Measurements from ENCODE around the gene IFI27. TPM values are rescaled to one million over a fixed set of nuclear protein-coding genes. Genes with fewer than 3 reads are reported as not detected.

The IFI27 gene
- polyA plus RNA-seq, 2 of the 4 experiments (the other 2 are of a cell fraction): 0.76 to 2.2 TPM

DNA sequence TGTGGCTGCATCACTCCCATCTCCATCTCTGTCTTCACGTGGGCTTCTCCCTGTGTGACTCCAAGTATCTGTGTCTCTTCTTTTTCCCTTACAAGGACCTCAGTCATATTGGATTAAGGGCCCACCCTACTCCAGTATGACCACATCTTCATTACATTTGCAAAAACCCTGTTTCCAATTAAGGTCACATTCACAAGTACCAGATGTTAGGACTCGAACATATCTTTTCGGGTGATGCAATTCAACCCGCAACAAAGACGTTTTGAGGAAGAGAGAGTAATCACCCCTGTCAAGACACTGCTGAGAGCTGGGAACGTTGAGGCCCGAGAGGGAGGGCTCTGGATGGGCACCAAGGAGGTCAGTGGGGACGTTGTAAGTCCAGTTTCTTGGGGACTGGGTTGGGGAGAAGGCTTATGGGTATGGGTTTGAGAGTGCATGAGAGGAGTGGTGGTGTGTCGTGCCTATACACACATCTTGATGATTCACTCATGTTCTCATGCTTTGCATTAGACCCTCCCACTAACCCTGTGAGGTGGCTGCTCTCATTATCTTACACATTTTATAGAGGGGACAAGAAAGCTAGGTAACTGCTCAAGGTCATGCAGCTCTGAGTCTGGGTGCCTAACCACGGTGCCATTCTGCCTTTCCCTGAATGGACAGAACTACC is 12.1 kb upstream of the IFI27 start:
- DNase-seq (ENCODE audit: low read depth in 1 of 2, low spot score in 1 of 2) (no peak), FAIRE-seq (no peak), ATAC-seq (no peak)
- no peak overlapping the region for H3K4me2 ChIP-seq
- ChIA-PET CTCF (no interaction called here), POLR2A (no interaction called here)
- no peak overlapping the region for H3K4me3 ChIP-seq
- no peak overlapping the region for H3K27ac ChIP-seq
- no peaks in the 10 kb centered on the region; the same call in 2 of the 3 replicates for H3K4me1 ChIP-seq
- no peaks in the 10 kb centered on the region for H3K9me3 ChIP-seq
- TF ChIP-seq SMC3 (IDR thresholded peaks at IDR 0.05) (no peak), RFX5 (IDR thresholded peaks at IDR 0.05) (no peak), MAZ (IDR thresholded peaks at IDR 0.05; ENCODE audit: borderline replicate concordance, low read depth, low read length) (no peak), NR3C1 (IDR thresholded peaks at IDR 0.05) (no peak), NPAS2 (CRISPR knock-in tag; IDR thresholded peaks at IDR 0.05; ENCODE audit: borderline replicate concordance) (no peak), JUNB (IDR thresholded peaks at IDR 0.05) (no peak), HEYL (CRISPR knock-in tag; IDR thresholded peaks at IDR 0.05) (no peak), KDM5A (IDR thresholded peaks at IDR 0.05) (no peak), ZNF302 (CRISPR knock-in tag; IDR thresholded peaks at IDR 0.05) (no peak), TP53 (CRISPR knock-in tag; IDR thresholded peaks at IDR 0.05) (no peak), RARB (CRISPR knock-in tag; IDR thresholded peaks at IDR 0.05) (no peak)
- TF ChIP-seq, protein P1, sequence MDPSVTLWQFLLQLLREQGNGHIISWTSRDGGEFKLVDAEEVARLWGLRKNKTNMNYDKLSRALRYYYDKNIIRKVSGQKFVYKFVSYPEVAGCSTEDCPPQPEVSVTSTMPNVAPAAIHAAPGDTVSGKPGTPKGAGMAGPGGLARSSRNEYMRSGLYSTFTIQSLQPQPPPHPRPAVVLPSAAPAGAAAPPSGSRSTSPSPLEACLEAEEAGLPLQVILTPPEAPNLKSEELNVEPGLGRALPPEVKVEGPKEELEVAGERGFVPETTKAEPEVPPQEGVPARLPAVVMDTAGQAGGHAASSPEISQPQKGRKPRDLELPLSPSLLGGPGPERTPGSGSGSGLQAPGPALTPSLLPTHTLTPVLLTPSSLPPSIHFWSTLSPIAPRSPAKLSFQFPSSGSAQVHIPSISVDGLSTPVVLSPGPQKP (IDR thresholded peaks at IDR 0.05; ENCODE audit: low read depth, low read length): no peak
- TF ChIP-seq, protein P2, sequence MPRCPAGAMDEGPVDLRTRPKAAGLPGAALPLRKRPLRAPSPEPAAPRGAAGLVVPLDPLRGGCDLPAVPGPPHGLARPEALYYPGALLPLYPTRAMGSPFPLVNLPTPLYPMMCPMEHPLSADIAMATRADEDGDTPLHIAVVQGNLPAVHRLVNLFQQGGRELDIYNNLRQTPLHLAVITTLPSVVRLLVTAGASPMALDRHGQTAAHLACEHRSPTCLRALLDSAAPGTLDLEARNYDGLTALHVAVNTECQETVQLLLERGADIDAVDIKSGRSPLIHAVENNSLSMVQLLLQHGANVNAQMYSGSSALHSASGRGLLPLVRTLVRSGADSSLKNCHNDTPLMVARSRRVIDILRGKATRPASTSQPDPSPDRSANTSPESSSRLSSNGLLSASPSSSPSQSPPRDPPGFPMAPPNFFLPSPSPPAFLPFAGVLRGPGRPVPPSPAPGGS (IDR thresholded peaks at IDR 0.05): no peak
- 73% methylated on average over 10 of the region's 10 CpGs for WGBS (ENCODE audit: missing lambda C conversion rate)

DNA sequence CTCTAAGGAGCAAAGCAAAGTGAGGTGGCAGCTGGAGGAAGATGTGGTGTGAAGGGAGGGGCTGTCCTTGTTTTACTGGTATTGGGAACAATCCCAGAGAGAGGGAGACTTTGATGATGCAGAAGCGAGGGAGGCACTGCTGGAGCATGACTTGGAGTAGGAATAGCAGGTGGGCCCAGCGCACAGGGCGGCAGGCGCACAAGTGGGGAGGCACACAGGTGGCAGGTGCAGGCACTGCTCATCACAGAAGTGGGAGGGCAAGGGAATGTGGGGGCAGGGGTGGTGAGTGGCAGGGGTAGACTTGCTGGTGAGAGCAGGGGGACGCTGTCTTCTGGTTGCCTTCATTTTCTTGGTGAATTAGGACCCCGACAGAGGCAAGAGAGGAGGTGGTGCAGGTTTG is 11.5 kb upstream of the IFI27 start:
- TF ChIP-seq, protein P2 (IDR thresholded peaks at IDR 0.05): no peak
- H3K4me2 ChIP-seq: no peak overlapping the region
- ATAC-seq: no peak
- ChIA-PET POLR2A (interaction anchor here (2.1 kb wide), 1 partner anchor 18 kb away, joined by 6 read pairs; the partner anchor contains the start of genes DDX24 and IFI27L1), CTCF (interaction anchor here (0.6 kb wide), 1 partner anchor 34 kb away, joined by 3 read pairs; no protein-coding TSS in a partner anchor)
- DNase-seq (ENCODE audit: low read depth in 1 of 2, low spot score in 1 of 2): no peak
- no peak for FAIRE-seq
- no peaks in the 10 kb centered on the region; the same call in 2 of the 3 replicates for H3K4me1 ChIP-seq
- WGBS (ENCODE audit: missing lambda C conversion rate): 92% methylated on average over 6 of the region's 6 CpGs
- no peaks in the 10 kb centered on the region for H3K9me3 ChIP-seq
- no peak overlapping the region for H3K4me3 ChIP-seq
- no peak overlapping the region for H3K27ac ChIP-seq

DNA sequence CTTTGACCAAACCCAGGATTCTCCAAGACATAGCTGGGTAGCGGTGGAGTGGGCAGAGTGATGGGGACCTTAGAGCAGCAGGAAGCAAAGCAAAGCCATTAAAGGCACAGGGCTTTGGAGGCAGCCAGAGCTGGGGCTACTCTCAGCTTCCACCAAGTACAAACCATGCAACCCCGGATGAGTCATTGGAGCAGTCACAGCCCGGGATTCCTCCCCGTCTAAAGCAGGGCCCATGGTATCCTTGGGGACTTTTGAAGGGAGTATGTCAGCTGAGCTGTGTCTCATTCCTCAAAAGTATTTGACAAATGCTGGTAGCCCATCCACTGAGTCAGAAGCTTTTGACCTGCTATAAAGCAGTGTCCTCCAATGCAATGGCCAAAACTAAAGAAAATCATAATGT is 9.7 kb upstream of the IFI27 start:
- Histone ChIP-seq H3K4me1 (no peaks in the 10 kb centered on the region; the same call in 2 of the 3 replicates), H3K4me2 (no peak overlapping the region), H3K27ac (no peak overlapping the region), H3K9me3 (no peaks in the 10 kb centered on the region), H3K4me3 (no peak overlapping the region)
- FAIRE-seq (no peak), ATAC-seq (peak; percentile 67 to 75; a peak in 5 of 6 replicates), DNase-seq (ENCODE audit: low read depth in 1 of 2, low spot score in 1 of 2) (peak; percentile 12 to 15)
- ChIA-PET CTCF (interaction anchor here (1.0 to 1.2 kb wide), 4 partner anchors 35 to 162 kb away, joined by 3 read pairs; no protein-coding TSS in a partner anchor), POLR2A (interaction anchor here (2.1 kb wide), 1 partner anchor 20 kb away, joined by 6 read pairs; the partner anchor contains the start of genes DDX24 and IFI27L1)
- WGBS (ENCODE audit: missing lambda C conversion rate): 46% methylated on average over 4 of the region's 4 CpGs
- TF ChIP-seq ESRRA (IDR thresholded peaks at IDR 0.05; ENCODE audit: borderline replicate concordance, low read length): no peak
- no peak for TF ChIP-seq HOXB13 (CRISPR knock-in tag; IDR thresholded peaks at IDR 0.05; ENCODE audit: low read depth)
- no peak for TF ChIP-seq RFX5 (IDR thresholded peaks at IDR 0.05)
- no peak for TF ChIP-seq POLR2A (IDR thresholded peaks at IDR 0.05; ENCODE audit: low read length)
- no peak for TF ChIP-seq SREBF2 (IDR thresholded peaks at IDR 0.05)
- no peak for TF ChIP-seq NR3C1 (IDR thresholded peaks at IDR 0.05)
- no peak for TF ChIP-seq KDM5A (IDR thresholded peaks at IDR 0.05)
- TF ChIP-seq GATA3 (IDR thresholded peaks at IDR 0.05; ENCODE audit: borderline replicate concordance): no peak
- TF ChIP-seq POLR2AphosphoS2 (conservative IDR thresholded peaks at IDR 0.05; ENCODE audit: low read length): no peak

Data from A549 (cell line).